ENCODE data around the gene PRXL2B. TPM values are rescaled to one million over a fixed set of nuclear protein-coding genes. Genes with fewer than 3 reads are reported as not detected.

The PRXL2B gene
- total and polyA plus RNA-seq, 2 experiments from 2014 or later: 25.5 to 44.0 TPM

- TF ChIP-seq ZNF462 (CRISPR knock-in tag; IDR thresholded peaks at IDR 0.05) (no peak), CTCF (conservative IDR thresholded peaks at IDR 0.05; ENCODE audit: low read depth in 2 of 2) (no peak)
- TF ChIP-seq, protein P1, sequence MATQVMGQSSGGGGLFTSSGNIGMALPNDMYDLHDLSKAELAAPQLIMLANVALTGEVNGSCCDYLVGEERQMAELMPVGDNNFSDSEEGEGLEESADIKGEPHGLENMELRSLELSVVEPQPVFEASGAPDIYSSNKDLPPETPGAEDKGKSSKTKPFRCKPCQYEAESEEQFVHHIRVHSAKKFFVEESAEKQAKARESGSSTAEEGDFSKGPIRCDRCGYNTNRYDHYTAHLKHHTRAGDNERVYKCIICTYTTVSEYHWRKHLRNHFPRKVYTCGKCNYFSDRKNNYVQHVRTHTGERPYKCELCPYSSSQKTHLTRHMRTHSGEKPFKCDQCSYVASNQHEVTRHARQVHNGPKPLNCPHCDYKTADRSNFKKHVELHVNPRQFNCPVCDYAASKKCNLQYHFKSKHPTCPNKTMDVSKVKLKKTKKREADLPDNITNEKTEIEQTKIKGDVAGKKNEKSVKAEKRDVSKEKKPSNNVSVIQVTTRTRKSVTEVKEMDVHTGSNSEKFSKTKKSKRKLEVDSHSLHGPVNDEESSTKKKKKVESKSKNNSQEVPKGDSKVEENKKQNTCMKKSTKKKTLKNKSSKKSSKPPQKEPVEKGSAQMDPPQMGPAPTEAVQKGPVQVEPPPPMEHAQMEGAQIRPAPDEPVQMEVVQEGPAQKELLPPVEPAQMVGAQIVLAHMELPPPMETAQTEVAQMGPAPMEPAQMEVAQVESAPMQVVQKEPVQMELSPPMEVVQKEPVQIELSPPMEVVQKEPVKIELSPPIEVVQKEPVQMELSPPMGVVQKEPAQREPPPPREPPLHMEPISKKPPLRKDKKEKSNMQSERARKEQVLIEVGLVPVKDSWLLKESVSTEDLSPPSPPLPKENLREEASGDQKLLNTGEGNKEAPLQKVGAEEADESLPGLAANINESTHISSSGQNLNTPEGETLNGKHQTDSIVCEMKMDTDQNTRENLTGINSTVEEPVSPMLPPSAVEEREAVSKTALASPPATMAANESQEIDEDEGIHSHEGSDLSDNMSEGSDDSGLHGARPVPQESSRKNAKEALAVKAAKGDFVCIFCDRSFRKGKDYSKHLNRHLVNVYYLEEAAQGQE (IDR thresholded peaks at IDR 0.05; ENCODE audit: unreplicated experiment): no peak
Observed at GRCh38 chr1:2594641-2595131, 8.1 kb downstream of the PRXL2B start (continued).
